Activated T-cell treated with anti-CD3 and anti-CD28 coated beads, Interleukin-2, amount 50 U/mL, for 4 hours (primary cell): ENCODE results near the gene ZNF273. TPM values are rescaled to one million over a fixed set of nuclear protein-coding genes. Genes with fewer than 3 reads are reported as not detected.
A peak's percentile ranks its signal among the peaks of the same experiment; 100 is the strongest.
"Not testable (repeated sequence)": the region's sequence is repeated elsewhere in the genome, so short reads cannot be mapped to it uniquely, and the experiment has no call there.

Source experiments
- ATAC-seq, 2 donors: fragments of 200-7000 bp; cut with Tn5 transposase; one replicate each; pipeline ENCODE4 v1.10.0; 2021
- DNase-seq: peaks from one replicate; pipeline ENCODE4 v3.0.0-alpha.2; 2020
- H3K27me3 Mint-ChIP-seq: one replicate; pipeline ENCODE4 v1.8.0; 2021; ENCODE audit warnings: low read depth, mixed read lengths
- H3K36me3 Mint-ChIP-seq: one replicate; pipeline ENCODE4 v1.8.0; 2022; ENCODE audit warnings: mixed read lengths; ENCODE audit not compliant: insufficient read depth
- H3K4me1 Mint-ChIP-seq: one replicate; pipeline ENCODE4 v1.8.0; 2021; ENCODE audit warnings: low read depth, mixed read lengths
- H3K4me3 Mint-ChIP-seq: one replicate; pipeline ENCODE4 v1.8.0; 2021; ENCODE audit warnings: mild to moderate bottlenecking, moderate library complexity, mixed read lengths
- H3K9me3 Mint-ChIP-seq: one replicate; pipeline ENCODE4 v1.8.0; 2021; ENCODE audit warnings: mixed read lengths
- total RNA-seq, 3 donors: library from RNA; stranded (reverse); gene quantifications; one replicate each; pipeline ENCODE4 v1.2.1, GENCODE V29; 2021

ZNF273 gene
- total RNA-seq, 3 donors from 2014 or later: 5.1 to 6.4 (median 6.2) TPM

GRCh38 chr7:64891363-64892081 is 11.6 kb upstream of the ZNF273 start:
- ATAC-seq, H3K4me1 Mint-ChIP-seq, H3K36me3 Mint-ChIP-seq, H3K4me3 Mint-ChIP-seq, H3K9me3 Mint-ChIP-seq, DNase-seq: not testable (repeated sequence)
- peaks cover 45% of the 10 kb centered on the region for H3K27me3 Mint-ChIP-seq

- DNase-seq (no peak), ATAC-seq (no peak)
- Mint-ChIP-seq H3K4me1 (peaks cover 10% of the 10 kb centered on the region), H3K4me3 (no peak overlapping the region), H3K36me3 (no peaks in the 10 kb centered on the region), H3K9me3 (no peaks in the 10 kb centered on the region), H3K27me3 (peaks cover 39% of the 10 kb centered on the region)
These were observed 11.0 kb upstream of the ZNF273 start for GRCh38 chr7:64892116-64892515.

GRCh38 chr7:64892666-64893309 is 10.3 kb upstream of the ZNF273 start:
- DNase-seq (no peak), ATAC-seq (no peak)
- H3K4me3 Mint-ChIP-seq: no peak overlapping the region
- H3K36me3 Mint-ChIP-seq: no peaks in the 10 kb centered on the region
- H3K27me3 Mint-ChIP-seq: peaks cover 33% of the 10 kb centered on the region
- peaks cover 10% of the 10 kb centered on the region for H3K4me1 Mint-ChIP-seq
- no peaks in the 10 kb centered on the region for H3K9me3 Mint-ChIP-seq

DNA sequence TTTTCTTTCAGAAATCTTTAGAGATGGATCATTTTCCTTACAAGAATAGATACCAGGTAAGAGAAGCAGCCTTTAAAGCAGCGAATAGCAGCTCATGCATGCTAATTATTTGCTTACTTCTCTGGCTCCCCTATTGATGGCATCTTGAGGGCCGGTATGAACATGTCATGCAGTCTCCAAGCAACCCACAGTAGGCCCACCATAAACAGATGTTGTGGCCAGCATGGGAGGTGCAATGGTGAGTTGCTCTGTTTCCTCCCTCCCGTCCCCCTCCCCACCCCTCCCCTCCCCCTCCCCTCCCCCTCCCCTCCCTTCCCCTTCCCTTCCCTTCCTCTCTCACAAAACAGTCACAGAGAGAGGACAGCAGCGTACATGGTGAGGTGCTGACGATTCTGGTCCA is 9.7 kb upstream of the ZNF273 start:
- H3K4me3 Mint-ChIP-seq: no peak overlapping the region
- H3K27me3 Mint-ChIP-seq: peaks cover 27% of the 10 kb centered on the region
- peaks cover 5% of the 10 kb centered on the region for H3K4me1 Mint-ChIP-seq
- ATAC-seq (no peak), DNase-seq (no peak)
- no peaks in the 10 kb centered on the region for H3K36me3 Mint-ChIP-seq
- H3K9me3 Mint-ChIP-seq: no peaks in the 10 kb centered on the region

GRCh38 chr7:64902461-64902805 is 640 bp upstream of the ZNF273 start:
- ATAC-seq, H3K27me3 Mint-ChIP-seq, DNase-seq, H3K36me3 Mint-ChIP-seq, H3K9me3 Mint-ChIP-seq: not testable (repeated sequence)
- H3K4me3 Mint-ChIP-seq: peak overlapping the region; percentile 98
- peaks cover 39% of the 10 kb centered on the region for H3K4me1 Mint-ChIP-seq

- Mint-ChIP-seq H3K27me3 (no peaks in the 10 kb centered on the region), H3K4me3 (peak overlapping the region; percentile 98), H3K36me3 (peaks cover 6% of the 10 kb centered on the region), H3K4me1 (peaks cover 50% of the 10 kb centered on the region), H3K9me3 (no peaks in the 10 kb centered on the region)
- no peak for DNase-seq
- ATAC-seq: no peak
These were observed 935 bp downstream of the ZNF273 start for GRCh38 chr7:64904008-64904407.

DNA sequence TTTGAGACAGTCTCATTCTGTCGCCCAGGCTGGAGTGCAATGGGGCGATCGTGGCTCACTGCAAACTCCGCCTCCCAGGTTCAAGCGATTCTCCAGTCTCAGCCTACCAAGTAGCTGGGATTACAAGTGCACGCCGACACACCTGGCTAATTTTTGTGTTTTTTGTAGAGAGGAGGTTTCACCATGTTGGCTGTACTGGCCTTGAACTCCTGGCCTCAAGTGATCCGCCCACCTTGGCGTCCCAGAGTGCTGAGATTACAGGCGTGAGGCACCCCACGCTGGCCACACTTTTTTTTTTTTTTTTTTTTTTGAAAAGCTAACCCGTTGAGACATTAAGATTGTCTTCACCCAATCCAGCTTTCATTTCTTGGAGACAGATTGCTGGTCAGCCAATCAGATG is 2.1 kb downstream of the ZNF273 start:
- ATAC-seq: no peak
- no peak for DNase-seq
- Mint-ChIP-seq H3K36me3 (peaks cover 6% of the 10 kb centered on the region), H3K4me3 (no peak overlapping the region), H3K4me1 (peaks cover 55% of the 10 kb centered on the region), H3K27me3 (no peaks in the 10 kb centered on the region), H3K9me3 (peaks cover 3% of the 10 kb centered on the region)

DNA sequence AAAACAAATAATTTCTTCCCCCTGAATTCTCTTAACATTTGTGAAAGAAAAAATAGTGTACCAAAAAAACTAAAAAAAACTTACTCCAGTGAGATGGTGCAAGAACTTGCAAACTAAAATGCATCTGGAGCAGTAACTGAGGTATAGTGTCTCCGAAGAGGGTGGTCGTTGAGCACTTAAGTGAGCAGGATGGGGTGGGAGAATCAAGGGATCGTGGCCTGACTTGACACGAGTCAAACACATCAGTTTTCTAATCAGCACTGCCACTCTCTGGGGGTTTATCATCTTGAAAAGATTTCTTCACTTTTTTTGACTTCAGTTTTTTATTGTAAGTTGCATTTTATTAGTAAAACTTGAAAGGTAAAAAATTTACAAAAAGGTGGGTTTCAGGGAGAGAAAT is 2.5 kb downstream of the ZNF273 start:
- H3K36me3 Mint-ChIP-seq: peaks cover 6% of the 10 kb centered on the region
- peaks cover 4% of the 10 kb centered on the region for H3K9me3 Mint-ChIP-seq
- no peak overlapping the region for H3K4me3 Mint-ChIP-seq
- ATAC-seq (no peak), DNase-seq (no peak)
- H3K4me1 Mint-ChIP-seq: peaks cover 56% of the 10 kb centered on the region
- no peaks in the 10 kb centered on the region for H3K27me3 Mint-ChIP-seq

DNA sequence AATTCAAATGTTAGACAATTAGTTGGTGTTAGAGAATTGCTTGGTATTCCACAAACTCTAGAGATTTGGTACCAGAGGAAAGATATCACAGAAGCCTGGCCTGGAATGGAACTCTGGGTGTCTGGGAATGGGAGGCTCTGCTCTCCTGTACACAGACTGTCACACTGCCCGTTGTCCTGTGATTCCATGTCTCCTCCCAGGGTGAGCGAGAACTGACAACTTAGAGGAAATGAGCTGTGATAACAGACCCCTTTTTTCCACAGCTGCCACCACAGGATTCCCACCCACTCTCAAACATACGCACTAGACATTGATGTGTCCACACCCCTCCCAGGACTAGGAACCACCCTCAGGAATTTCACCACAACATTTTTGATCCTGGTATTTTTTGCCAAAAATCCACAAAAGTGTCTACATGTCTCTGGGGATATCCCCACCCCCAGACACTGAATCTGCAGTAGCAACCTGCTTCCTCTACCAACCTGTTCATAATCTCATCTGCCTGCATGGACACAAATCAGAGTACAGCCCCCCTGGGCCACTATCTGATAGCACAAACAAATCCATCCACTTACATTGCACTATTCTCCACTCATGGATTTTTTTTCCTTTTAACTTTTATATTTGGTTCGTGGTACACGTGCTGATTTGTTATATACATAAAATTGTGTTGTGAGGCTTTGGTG is 4.7 kb downstream of the ZNF273 start:
- no peak overlapping the region for H3K4me3 Mint-ChIP-seq
- ATAC-seq (no peak), DNase-seq (no peak)
- H3K4me1 Mint-ChIP-seq: peaks cover 52% of the 10 kb centered on the region
- H3K27me3 Mint-ChIP-seq: no peaks in the 10 kb centered on the region
- peaks cover 4% of the 10 kb centered on the region for H3K9me3 Mint-ChIP-seq
- H3K36me3 Mint-ChIP-seq: peaks cover 15% of the 10 kb centered on the region

- peaks cover 18% of the 10 kb centered on the region for H3K36me3 Mint-ChIP-seq
- ATAC-seq: no peak
- H3K4me1 Mint-ChIP-seq: peaks cover 52% of the 10 kb centered on the region
These were observed 5.3 kb downstream of the ZNF273 start for GRCh38 chr7:64908358-64908757.

DNA sequence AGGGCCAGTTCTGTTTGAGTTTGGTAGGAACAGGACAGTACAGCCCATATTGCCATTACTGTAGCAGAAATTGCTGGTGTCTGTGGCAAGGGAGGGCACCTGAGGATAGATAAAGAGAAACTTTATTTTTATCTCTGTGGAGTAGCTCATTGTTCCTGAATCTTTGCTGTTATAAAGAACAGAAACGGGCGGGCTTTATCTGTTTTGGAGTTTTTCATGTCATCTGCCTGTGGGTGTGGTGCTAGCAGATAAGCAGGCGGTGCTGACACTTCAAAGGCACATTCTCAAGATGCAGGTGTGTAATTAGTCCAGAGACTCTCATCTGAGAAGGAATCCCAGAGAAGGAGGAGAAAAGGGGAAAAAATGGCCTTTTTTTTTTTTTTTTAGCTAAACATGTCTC is 11.5 kb downstream of the ZNF273 start:
- H3K4me3 Mint-ChIP-seq: no peak overlapping the region
- DNase-seq: no peak
- peaks cover 10% of the 10 kb centered on the region for H3K4me1 Mint-ChIP-seq
- H3K36me3 Mint-ChIP-seq: peaks cover 43% of the 10 kb centered on the region
- peaks cover 6% of the 10 kb centered on the region for H3K9me3 Mint-ChIP-seq
- no peak for ATAC-seq
- H3K27me3 Mint-ChIP-seq: no peaks in the 10 kb centered on the region

More at GRCh38 chr7:64908358-64908757, 5.3 kb downstream of the ZNF273 start:
- Mint-ChIP-seq H3K4me3 (no peak overlapping the region), H3K27me3 (no peaks in the 10 kb centered on the region), H3K9me3 (peaks cover 6% of the 10 kb centered on the region)
- no peak for DNase-seq

DNA sequence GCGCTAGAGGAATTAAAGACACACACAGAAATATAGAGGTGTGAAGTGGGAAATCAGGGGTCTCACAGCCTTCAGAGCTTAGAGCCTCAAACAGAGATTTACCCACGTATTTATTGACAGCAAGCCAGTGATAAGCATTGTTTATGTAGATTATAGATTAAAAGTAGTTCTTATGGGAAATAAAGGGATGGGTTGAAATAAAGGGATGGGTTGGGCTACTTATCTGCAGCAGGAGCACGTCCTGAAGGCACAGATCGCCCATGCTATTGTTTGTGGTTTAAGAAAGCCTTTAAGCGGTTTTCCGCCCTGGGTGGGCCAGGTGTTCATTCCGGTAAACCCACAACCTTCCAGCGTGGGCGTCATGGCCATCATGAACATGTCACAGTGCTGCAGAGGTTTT is 12.2 kb downstream of the ZNF273 start:
- H3K4me1 Mint-ChIP-seq, ATAC-seq, H3K27me3 Mint-ChIP-seq, DNase-seq, H3K4me3 Mint-ChIP-seq, H3K9me3 Mint-ChIP-seq: not testable (repeated sequence)
- H3K36me3 Mint-ChIP-seq: peaks cover 50% of the 10 kb centered on the region

DNA sequence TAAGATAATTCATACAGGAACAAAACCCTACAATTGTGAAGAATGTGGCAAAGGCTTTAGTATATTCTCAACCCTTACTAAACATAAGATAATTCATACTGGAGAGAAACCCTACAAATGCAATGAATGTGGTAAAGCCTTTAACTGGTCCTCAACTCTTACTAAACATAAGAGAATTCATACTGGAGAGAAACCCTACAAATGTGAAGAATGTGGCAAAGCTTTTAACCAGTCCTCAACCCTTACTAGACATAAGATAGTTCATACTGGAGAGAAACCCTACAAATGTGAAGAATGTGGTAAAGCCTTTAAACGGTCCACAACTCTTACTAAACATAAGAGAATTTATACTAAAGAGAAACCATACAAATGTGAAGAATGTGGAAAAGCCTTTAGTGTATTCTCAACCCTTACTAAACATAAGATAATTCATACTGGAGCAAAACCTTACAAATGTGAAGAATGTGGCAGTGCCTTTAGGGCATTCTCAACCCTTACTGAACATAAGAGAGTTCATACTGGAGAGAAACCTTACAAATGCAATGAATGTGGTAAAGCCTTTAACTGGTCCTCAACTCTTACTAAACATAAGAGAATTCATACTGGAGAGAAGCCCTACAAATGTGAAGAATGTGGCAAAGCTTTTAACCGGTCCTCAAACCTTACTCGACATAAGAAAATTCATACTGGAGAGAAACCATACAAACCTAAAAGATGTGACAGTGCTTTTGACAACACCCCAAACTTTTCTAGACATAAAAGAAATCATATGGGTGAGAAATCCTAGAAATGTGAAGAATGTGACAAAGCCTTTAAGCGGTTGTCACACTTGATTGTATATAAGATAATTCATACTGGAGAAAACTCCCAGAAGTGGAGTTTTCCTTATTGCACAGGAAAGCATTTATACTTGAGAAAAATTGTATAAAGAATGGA is 25.4 kb downstream of the ZNF273 start:
- not testable (repeated sequence) for ATAC-seq, H3K27me3 Mint-ChIP-seq, H3K4me3 Mint-ChIP-seq, H3K4me1 Mint-ChIP-seq, DNase-seq
- peaks cover 54% of the 10 kb centered on the region for H3K36me3 Mint-ChIP-seq
- H3K9me3 Mint-ChIP-seq: peaks cover 36% of the 10 kb centered on the region

- Mint-ChIP-seq H3K27me3 (no peaks in the 10 kb centered on the region), H3K4me1 (no peaks in the 10 kb centered on the region), H3K4me3 (no peak overlapping the region), H3K9me3 (peaks cover 11% of the 10 kb centered on the region), H3K36me3 (peaks cover 9% of the 10 kb centered on the region)
- ATAC-seq (no peak), DNase-seq (no peak)
These were observed 31.4 kb downstream of the ZNF273 start for GRCh38 chr7:64934478-64934877.
